Thyroid gland (tissue), 4 donors: ENCODE results near the gene ZNF524. TPM values are rescaled to one million over a fixed set of nuclear protein-coding genes. Genes with fewer than 3 reads are reported as not detected.
A peak's percentile ranks its signal among the peaks of the same experiment; 100 is the strongest.

Source experiments
- DNase-seq, 2 donors: peaks; one replicate each; pipeline ENCODE4 v3.0.0-alpha.2; 2019
- H3K27ac ChIP-seq, 3 donors: fragments of 200-600 bp; sonication (generic); 1 replicate in 2 of 3; 2 replicates in 1 of 3; pipeline ENCODE4 v1.5.1; 2016 to 2019; ENCODE audit warnings: mild to moderate bottlenecking in 1 of 3, moderate library complexity in 1 of 3
- H3K27me3 ChIP-seq: fragments of 200-600 bp; sonication (generic); one replicate; pipeline ENCODE4 v1.5.1; 2019
- H3K36me3 ChIP-seq, 2 donors: fragments of 200-600 bp; sonication (generic); one replicate each; pipeline ENCODE4 v1.5.1; 2016 to 2019
- H3K4me1 ChIP-seq, 2 donors: fragments of 200-600 bp; sonication (generic); one replicate each; pipeline ENCODE4 v1.5.1; 2017 to 2019
- H3K4me3 ChIP-seq, 3 donors: fragments of 200-600 bp; sonication (generic); replicated peaks in 1 of 3; 1 replicate in 2 of 3; 2 replicates in 1 of 3; pipeline ENCODE4 v1.5.1; 2016; ENCODE audit warnings: mild to moderate bottlenecking in 1 of 3
- H3K9me3 ChIP-seq: fragments of 200-600 bp; sonication (generic); one replicate; pipeline ENCODE4 v1.5.1; 2017
- CTCF ChIP-seq, 6 experiments: fragments of 200-600 bp in 3 of 6; fragments of 450-650 bp in 3 of 6; sonication (generic) in 3 of 6; IDR thresholded peaks; one replicate each; pipeline ENCODE4 v1.5.1; 2016 to 2019; ENCODE audit warnings: antibody characterized with exemption in 6 of 6, mild to moderate bottlenecking in 2 of 6, inconsistent platforms in 1 of 6, moderate library complexity in 1 of 6
- POLR2A ChIP-seq, 2 donors: fragments of 450-650 bp; IDR thresholded peaks; one replicate each; pipeline ENCODE4 v1.6.1; 2017; ENCODE audit warnings: antibody characterized with exemption in 2 of 2, mild to moderate bottlenecking in 2 of 2, moderate library complexity in 1 of 2
- WGBS, 2 donors: methylation state at CpG; one replicate each; pipeline ENCODE4 v1.1.5; 2017; 5-methylcytosine and 5-hydroxymethylcytosine counted together
- intact Hi-C: fragments of 100-400 bp; cut with DNase I; formaldehyde crosslinking; loops from one replicate; pipeline ENCODE4 v1.15.1; 2023
- total RNA-seq, 4 donors: library from RNA; depleted of rRNA; stranded (reverse); fragments of >200 nt; gene quantifications; one replicate each; pipeline ENCODE4 v1.2.3, GENCODE V29; 2016

ZNF524 gene
- total RNA-seq, 4 donors from 2014 or later = 13.0 to 34.2 (median 28.9) TPM

- H3K4me3 ChIP-seq = no peak overlapping the region
- H3K4me1 ChIP-seq = peaks cover 17 to 19% of the 10 kb centered on the region in 2 donors
- no peak overlapping the region for H3K27ac ChIP-seq
- no peaks in the 10 kb centered on the region for H3K36me3 ChIP-seq
- intact Hi-C loops = loop anchor here (5.0 kb wide), 2 partner anchors 117 to 162 kb away; no protein-coding TSS in a partner anchor
- H3K9me3 ChIP-seq = no peaks in the 10 kb centered on the region
- whole genome bisulfite sequencing, 2 donors = 82 to 87% methylated on average over 8 of the region's 8 CpGs
- no peak for DNase-seq
- no peaks in the 10 kb centered on the region for H3K27me3 ChIP-seq
- no peak for TF ChIP-seq CTCF (IDR thresholded peaks at IDR 0.05)
- no peak for TF ChIP-seq POLR2A (IDR thresholded peaks at IDR 0.05)
Observed at GRCh38 chr19:55633861-55634260, 33.8 kb downstream of the ZNF524 start.

DNA sequence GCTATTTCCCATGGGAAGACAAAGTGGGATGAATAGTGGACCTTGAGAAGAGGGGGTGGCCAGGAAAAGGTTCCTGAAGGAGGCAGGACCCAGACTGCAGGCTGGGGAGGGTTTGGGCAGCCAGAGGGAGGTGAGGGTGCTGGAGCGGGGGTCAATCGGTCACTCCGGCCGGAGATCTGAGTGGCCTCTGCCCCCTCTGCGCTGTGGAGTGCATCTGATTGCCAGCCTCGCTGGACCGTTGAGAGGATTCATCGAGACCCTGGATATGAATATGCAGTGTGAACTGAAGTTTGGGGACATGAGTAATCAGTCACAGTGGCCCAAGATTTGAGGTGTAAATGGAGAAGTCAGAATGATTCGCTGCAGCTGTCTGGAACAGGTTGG is 35.2 kb downstream of the ZNF524 start:
- TF ChIP-seq CTCF (IDR thresholded peaks at IDR 0.05) = no peak
- no peak for TF ChIP-seq POLR2A (IDR thresholded peaks at IDR 0.05)
- H3K36me3 ChIP-seq = no peaks in the 10 kb centered on the region
- H3K4me3 ChIP-seq = peak overlapping the region; percentile 96 to 98 (median 98)
- H3K27me3 ChIP-seq = no peaks in the 10 kb centered on the region
- no peak for DNase-seq
- H3K4me1 ChIP-seq = peaks cover 22 to 32% of the 10 kb centered on the region in 2 donors
- intact Hi-C loops = no loop called here
- no peaks in the 10 kb centered on the region for H3K9me3 ChIP-seq
- H3K27ac ChIP-seq = peak overlapping the region; percentile 95 to 98 (median 96)
- WGBS, 2 donors = 3 to 4% methylated on average over 9 of the region's 9 CpGs

DNA sequence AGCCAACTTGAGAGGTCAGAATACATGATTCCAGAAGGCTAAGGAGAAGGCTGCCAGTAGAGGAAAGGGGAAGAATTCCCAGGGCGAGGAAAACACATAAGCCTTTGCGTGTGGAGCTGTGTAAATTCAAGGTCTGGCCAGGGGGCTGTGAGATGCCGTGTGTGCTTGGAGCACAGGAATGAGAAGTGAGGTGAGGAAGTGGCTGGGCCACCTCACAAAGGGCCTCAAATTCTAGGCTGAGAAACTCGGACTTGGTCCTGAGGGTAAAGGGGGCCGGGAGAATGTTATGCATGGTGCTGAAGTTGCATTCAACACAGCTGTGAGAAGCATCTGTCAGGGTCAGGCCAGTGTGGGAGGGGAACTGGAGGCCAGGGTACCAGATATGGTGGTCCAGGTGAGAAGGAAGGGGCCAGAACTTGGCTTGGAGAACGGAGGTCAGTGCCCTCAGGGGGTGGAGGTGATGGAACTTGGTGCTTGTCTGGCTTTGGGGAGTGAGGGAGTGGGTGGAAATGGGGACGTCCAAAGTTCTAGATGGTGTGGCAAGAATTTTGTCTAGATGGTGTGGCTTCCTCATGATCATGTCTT is 35.9 kb downstream of the ZNF524 start:
- TF ChIP-seq POLR2A (IDR thresholded peaks at IDR 0.05) (no peak), CTCF (IDR thresholded peaks at IDR 0.05) (no peak)
- H3K27ac ChIP-seq = peak overlapping the region; percentile 95 to 98 (median 96)
- no peaks in the 10 kb centered on the region for H3K9me3 ChIP-seq
- no peaks in the 10 kb centered on the region for H3K36me3 ChIP-seq
- no peak for DNase-seq
- H3K4me3 ChIP-seq = peak overlapping the region; percentile 96 to 98 (median 98)
- 63 to 69% methylated on average over 7 of the region's 7 CpGs for WGBS, 2 donors
- no peaks in the 10 kb centered on the region for H3K27me3 ChIP-seq
- peaks cover 25 to 36% of the 10 kb centered on the region in 2 donors for H3K4me1 ChIP-seq
- intact Hi-C loops = no loop called here

DNA sequence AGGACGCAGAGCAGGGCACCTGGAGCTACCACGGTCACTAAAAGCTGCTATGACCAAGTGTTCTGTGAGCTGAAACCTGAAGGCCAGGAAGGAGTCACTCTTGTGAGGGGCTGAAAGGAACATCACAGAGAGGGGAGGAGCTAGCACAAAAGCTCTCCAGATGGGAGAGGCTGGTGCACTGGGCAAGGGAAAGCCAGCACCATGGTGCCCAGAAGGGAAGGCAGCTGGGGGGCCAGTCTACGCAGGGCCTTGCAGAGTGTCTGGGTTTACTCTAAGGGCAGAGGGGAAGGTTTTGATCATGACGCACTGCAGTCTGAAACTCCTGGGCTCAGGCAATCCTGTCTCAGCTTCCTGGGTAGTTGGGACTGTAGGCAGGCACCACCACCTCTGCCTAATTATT is 36.6 kb downstream of the ZNF524 start:
- no peaks in the 10 kb centered on the region for H3K27me3 ChIP-seq
- TF ChIP-seq POLR2A (IDR thresholded peaks at IDR 0.05) = no peak
- TF ChIP-seq CTCF (IDR thresholded peaks at IDR 0.05) = no peak
- 88 to 94% methylated on average over 4 of the region's 4 CpGs for WGBS, 2 donors
- no peak overlapping the region for H3K27ac ChIP-seq
- DNase-seq = no peak
- no peak overlapping the region for H3K4me3 ChIP-seq
- intact Hi-C loops = no loop called here
- H3K9me3 ChIP-seq = no peaks in the 10 kb centered on the region
- H3K4me1 ChIP-seq = peaks cover 25 to 36% of the 10 kb centered on the region in 2 donors
- no peaks in the 10 kb centered on the region for H3K36me3 ChIP-seq

GRCh38 chr19:55637534-55637933 is 37.4 kb downstream of the ZNF524 start:
- peaks cover 30 to 43% of the 10 kb centered on the region in 2 donors for H3K4me1 ChIP-seq
- no peaks in the 10 kb centered on the region for H3K36me3 ChIP-seq
- intact Hi-C loops = no loop called here
- H3K27me3 ChIP-seq = no peaks in the 10 kb centered on the region
- no peak for DNase-seq
- H3K27ac ChIP-seq = no peak overlapping the region
- 86 to 88% methylated on average over 11 of the region's 11 CpGs for WGBS, 2 donors
- no peak overlapping the region for H3K4me3 ChIP-seq
- no peaks in the 10 kb centered on the region for H3K9me3 ChIP-seq
- TF ChIP-seq CTCF (IDR thresholded peaks at IDR 0.05) = no peak
- TF ChIP-seq POLR2A (IDR thresholded peaks at IDR 0.05) = no peak
